Subcutaneous abdominal adipose tissue (tissue), 5 donors: Measurements from ENCODE around the gene LRRC4C.

Experiments
- H3K27ac ChIP-seq: one replicate; pipeline ENCODE4 v1.7.0; 2013; ENCODE audit warnings: low read depth, mild to moderate bottlenecking, inconsistent platforms, low read length, moderate library complexity
- H3K27me3 ChIP-seq, 5 donors: one replicate each; pipeline ENCODE4 v1.7.0; 2013; ENCODE audit warnings: low read length in 5 of 5, inconsistent platforms in 1 of 5; ENCODE audit not compliant: control insufficient read depth in 5 of 5, insufficient read depth in 4 of 5
- H3K36me3 ChIP-seq, 5 donors: one replicate each; pipeline ENCODE4 v1.7.0; 2013; ENCODE audit warnings: low read length in 5 of 5; ENCODE audit not compliant: control insufficient read depth in 5 of 5, insufficient read depth in 5 of 5
- H3K4me1 ChIP-seq, 5 donors: one replicate each; pipeline ENCODE4 v1.7.0; 2013; ENCODE audit warnings: low read length in 5 of 5, mild to moderate bottlenecking in 3 of 5, moderate library complexity in 1 of 5; ENCODE audit not compliant: control insufficient read depth in 5 of 5, insufficient read depth in 5 of 5
- H3K4me3 ChIP-seq, 5 donors: one replicate each; pipeline ENCODE4 v1.7.0; 2013; ENCODE audit warnings: low read length in 5 of 5, low read depth in 1 of 5
- H3K9ac ChIP-seq, 5 donors: one replicate each; pipeline ENCODE4 v1.7.0; 2013; ENCODE audit warnings: low read length in 5 of 5, mild to moderate bottlenecking in 4 of 5, moderate library complexity in 3 of 5
- H3K9me3 ChIP-seq, 5 donors: one replicate each; pipeline ENCODE4 v1.7.0; 2013; ENCODE audit warnings: low read length in 5 of 5; ENCODE audit not compliant: control insufficient read depth in 5 of 5
- donor health status: healthy.
- donor health status: healthy.
- donor health status: healthy.
- donor health status: healthy.
- donor health status: healthy.

Gene LRRC4C

DNA sequence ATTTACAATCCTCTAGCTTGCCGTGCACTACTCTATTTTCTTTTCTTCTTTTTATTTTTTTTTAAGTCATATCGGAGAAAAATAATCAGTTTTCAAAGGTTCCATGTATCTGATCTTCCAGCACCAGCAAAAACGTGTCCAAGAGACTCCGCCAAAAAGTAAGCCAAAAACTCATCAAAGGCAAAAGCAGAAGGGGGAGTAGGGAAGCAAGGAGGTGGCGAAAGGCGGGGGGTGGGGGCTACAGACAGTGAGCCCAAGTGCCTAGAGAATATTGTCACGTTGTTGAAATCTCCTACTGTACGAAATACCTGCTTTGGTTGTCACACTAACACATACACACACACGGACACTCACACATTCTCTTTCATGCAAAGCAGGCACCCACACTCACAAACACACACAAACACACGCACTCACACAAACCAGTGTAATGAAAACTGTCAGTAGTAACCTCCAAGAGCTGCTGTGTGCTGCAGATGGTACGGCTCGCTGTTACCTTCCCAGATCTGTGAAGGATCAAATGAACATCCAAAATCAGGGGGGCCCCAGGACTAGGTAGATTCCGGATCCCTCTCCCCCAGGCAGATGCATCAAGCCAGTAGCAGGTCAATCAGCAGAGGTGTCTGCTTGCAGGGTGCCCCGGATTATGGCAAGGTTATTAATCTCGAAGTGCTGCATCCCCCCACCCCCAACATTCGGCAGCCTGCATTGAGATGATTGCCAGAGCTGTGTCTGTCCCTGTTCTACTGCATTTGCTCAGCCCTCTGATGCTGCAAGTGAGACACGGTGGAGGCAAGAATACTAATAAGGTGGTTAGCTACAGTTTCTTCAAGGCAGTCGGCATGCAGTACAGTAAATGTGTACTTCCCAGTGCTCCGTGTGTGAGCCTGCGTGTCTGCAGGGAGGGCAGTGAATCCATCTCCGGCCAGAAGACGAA lies at the start of gene LRRC4C:
Gene LRRC4C, minus strand, starts transcription at position 188 of the 937 bp plus-strand sequence.
- H3K9ac ChIP-seq, result no peak within 1 kb of the TSS
- no peaks in the 10 kb centered on the region for H3K9me3 ChIP-seq
- no peaks in the 10 kb centered on the region for H3K36me3 ChIP-seq
- peaks cover 0 to 22% (median 12%) of the 10 kb centered on the region in 5 donors for H3K27me3 ChIP-seq
- peak within 1 kb of the TSS in 2 of 5 donors; percentile 17 to 45 for H3K4me3 ChIP-seq
- peaks cover 0 to 8% (median 5%) of the 10 kb centered on the region in 5 donors for H3K4me1 ChIP-seq
- H3K27ac ChIP-seq, result no peak within 1 kb of the TSS

DNA sequence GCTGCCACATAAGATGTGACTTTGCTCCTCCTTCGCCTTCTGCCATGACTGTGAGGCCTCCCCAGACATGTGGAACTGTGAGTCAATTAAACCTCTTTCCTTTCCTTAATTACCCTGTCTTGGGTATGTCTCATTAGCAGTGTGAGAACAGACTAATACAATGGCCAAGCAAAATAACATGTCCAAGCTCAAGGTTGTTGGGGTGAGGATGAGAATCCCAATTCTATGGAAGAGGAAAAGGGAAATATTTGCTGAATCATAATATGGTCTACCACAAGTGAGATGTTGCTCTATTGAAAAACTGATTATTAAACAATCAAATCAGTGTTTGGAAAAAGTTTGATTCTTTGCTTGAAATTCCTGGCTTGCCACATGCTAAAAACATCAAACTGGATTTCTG lies 48.7 kb upstream of the LRRC4C start:
- Histone ChIP-seq H3K27ac (no peak overlapping the region), H3K9ac (no peak overlapping the region), H3K36me3 (no peaks in the 10 kb centered on the region), H3K9me3 (no peaks in the 10 kb centered on the region), H3K4me3 (no peak overlapping the region), H3K27me3 (no peaks in the 10 kb centered on the region), H3K4me1 (no peaks in the 10 kb centered on the region)

DNA sequence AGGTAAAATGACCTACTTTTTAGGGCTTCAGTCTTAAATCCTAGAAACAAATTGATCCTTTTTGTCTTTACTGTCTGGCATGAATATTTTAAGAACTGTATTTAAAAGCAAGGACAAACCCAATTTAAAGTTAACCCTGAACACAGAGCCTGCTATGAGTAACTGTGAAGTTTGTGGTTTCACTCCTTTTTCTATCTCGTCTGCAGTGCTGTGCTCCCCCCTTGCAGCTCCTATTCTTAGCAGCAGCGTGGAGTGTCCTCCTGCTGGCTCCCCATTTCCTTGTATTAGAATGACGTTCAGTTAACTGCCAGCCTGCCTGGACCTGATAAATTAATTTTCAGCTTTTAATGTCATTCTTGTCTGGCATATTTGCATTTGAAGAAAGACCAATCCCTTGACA lies 40.0 kb upstream of the LRRC4C start:
- H3K27me3 ChIP-seq, result no peaks in the 10 kb centered on the region
- H3K9me3 ChIP-seq, result no peaks in the 10 kb centered on the region
- H3K4me1 ChIP-seq, result no peaks in the 10 kb centered on the region

DNA sequence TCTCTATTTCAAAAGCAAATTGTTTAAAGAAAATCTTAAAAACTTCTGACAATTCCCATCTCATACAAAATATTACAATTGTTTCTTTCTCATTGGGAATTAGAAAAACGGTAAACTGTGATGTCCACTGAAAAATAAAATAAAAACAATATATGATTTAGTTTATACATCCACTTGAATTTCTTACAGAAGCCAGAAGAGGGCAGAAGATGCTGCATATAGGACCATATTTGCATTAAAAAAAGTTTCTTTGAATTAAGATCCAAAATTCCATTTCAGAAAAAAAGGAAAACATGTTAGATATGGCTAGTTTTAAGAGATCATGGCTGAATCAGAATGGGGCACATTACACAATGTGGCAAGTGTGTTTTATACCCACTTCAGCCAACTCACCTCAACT lies 39.3 kb upstream of the LRRC4C start:
- no peaks in the 10 kb centered on the region for H3K4me1 ChIP-seq

More for the DNA sequence above, 40.0 kb upstream of the LRRC4C start:
- no peak overlapping the region for H3K27ac ChIP-seq
- no peaks in the 10 kb centered on the region for H3K36me3 ChIP-seq
- no peak overlapping the region for H3K4me3 ChIP-seq
- no peak overlapping the region for H3K9ac ChIP-seq

DNA sequence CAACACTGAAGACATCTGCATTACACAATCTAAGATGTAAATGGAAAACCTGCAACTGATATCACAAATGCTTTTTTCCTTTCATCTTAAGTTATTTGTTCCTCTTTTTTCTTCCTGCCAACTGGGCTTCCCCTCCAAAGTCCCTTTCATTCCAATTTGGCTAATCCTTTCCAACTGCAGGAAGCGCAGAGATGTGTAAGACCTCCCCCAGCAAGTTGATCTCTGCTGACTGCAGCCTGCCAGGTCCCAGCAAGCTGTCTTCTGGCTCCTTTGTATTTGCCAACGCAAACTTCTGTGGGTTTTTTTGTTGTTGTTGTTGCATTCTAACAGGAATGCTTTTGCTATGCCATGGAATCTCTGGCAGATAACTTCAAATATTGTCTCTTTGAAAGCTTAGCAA lies 38.5 kb upstream of the LRRC4C start:
- Histone ChIP-seq H3K9ac (no peak overlapping the region), H3K27me3 (no peaks in the 10 kb centered on the region), H3K36me3 (no peaks in the 10 kb centered on the region), H3K9me3 (no peaks in the 10 kb centered on the region), H3K4me3 (no peak overlapping the region), H3K27ac (no peak overlapping the region), H3K4me1 (no peaks in the 10 kb centered on the region)

More for the DNA sequence above, 39.3 kb upstream of the LRRC4C start:
- H3K4me3 ChIP-seq, result no peak overlapping the region
- H3K36me3 ChIP-seq, result no peaks in the 10 kb centered on the region
- no peaks in the 10 kb centered on the region for H3K27me3 ChIP-seq
- no peak overlapping the region for H3K27ac ChIP-seq
- no peaks in the 10 kb centered on the region for H3K9me3 ChIP-seq
- H3K9ac ChIP-seq, result no peak overlapping the region

DNA sequence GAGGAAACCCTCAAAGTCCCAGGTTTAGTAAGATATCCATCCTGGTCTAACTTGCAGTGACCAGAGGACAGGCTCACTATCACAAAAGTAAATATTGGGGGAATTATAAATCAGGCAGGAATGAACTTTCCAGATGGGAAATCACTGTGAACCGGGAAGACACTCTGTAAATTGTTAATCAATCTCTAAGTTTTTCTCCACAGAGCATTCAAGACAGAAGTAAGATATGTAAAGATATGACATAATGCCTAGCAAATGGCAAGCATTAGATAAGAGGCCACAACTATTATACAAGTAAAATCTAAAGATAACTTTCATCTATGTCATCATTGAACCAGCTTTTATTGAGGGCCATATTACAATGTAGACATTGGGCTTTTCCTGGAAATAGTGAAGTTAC lies 35.3 kb upstream of the LRRC4C start:
- Histone ChIP-seq H3K27ac (no peak overlapping the region), H3K36me3 (no peaks in the 10 kb centered on the region), H3K4me1 (no peaks in the 10 kb centered on the region), H3K4me3 (no peak overlapping the region), H3K9ac (no peak overlapping the region), H3K27me3 (no peaks in the 10 kb centered on the region), H3K9me3 (no peaks in the 10 kb centered on the region)

DNA sequence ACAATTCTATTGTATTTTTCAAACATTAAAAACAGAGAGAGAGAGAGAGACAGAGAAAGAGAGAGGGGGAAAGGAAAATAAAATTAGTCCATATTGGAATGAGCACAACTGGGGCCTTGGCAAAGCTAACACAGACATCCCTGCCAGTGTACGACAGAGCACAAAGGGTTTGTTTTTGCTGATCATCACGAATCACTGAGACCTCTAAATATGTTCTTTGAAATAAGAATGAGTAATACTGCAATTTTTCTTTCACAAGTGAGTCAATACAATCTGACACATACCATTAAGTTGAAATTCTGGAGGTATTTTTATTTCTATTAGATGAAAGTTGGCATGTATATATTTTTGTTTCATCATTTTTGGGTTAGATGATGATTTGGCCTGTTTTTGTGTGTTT lies 27.0 kb upstream of the LRRC4C start:
- Histone ChIP-seq H3K36me3 (no peaks in the 10 kb centered on the region), H3K4me1 (no peaks in the 10 kb centered on the region), H3K27me3 (no peaks in the 10 kb centered on the region), H3K9me3 (no peaks in the 10 kb centered on the region), H3K4me3 (no peak overlapping the region), H3K9ac (no peak overlapping the region), H3K27ac (no peak overlapping the region)

DNA sequence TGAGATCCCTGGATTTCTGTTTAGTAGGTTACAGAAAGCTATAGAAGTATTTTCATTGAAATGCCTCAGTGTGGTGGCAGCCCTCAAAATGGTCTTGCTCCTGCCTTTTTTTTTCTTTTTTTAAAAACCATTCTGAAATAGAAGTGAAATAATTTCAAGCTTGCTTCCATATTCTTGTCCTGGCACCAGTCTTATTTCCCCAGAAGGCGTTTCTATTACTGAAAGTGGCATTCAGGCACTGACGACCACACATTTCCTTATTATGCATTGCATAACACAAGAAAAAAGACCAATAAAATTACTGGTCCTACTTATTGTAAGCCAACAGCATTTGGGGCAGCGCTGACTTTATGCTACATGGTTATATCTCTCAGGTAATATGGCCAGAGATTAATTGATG lies 24.5 kb upstream of the LRRC4C start:
- no peak overlapping the region for H3K4me3 ChIP-seq
- H3K27ac ChIP-seq, result no peak overlapping the region
- no peaks in the 10 kb centered on the region for H3K4me1 ChIP-seq
- no peaks in the 10 kb centered on the region for H3K27me3 ChIP-seq
- H3K9ac ChIP-seq, result no peak overlapping the region
- H3K36me3 ChIP-seq, result no peaks in the 10 kb centered on the region
- peaks cover 0 to 8% (median 2%) of the 10 kb centered on the region in 5 donors for H3K9me3 ChIP-seq

DNA sequence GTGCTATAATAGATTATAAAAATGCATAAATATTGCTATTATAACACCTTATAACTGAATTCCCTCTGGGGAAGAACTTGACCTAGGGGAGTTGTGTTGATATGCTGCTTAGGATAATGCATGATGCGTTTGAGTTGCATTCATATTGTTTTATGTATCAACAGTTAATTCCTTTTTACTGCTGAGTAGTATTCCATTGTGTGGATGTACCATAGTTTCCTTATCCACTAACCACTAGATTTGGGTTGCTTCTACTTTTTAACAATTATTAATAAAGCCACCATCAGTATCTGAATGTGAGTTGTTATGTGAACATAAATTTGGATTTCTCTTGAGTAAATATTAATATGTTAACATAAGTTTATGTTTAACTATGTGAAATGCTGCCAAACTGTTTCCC lies 19.7 kb upstream of the LRRC4C start:
- Histone ChIP-seq H3K9ac (no peak overlapping the region), H3K4me1 (no peaks in the 10 kb centered on the region), H3K27ac (no peak overlapping the region), H3K36me3 (no peaks in the 10 kb centered on the region), H3K4me3 (no peak overlapping the region), H3K9me3 (peaks cover 0 to 14% (median 2%) of the 10 kb centered on the region in 5 donors), H3K27me3 (no peaks in the 10 kb centered on the region)

DNA sequence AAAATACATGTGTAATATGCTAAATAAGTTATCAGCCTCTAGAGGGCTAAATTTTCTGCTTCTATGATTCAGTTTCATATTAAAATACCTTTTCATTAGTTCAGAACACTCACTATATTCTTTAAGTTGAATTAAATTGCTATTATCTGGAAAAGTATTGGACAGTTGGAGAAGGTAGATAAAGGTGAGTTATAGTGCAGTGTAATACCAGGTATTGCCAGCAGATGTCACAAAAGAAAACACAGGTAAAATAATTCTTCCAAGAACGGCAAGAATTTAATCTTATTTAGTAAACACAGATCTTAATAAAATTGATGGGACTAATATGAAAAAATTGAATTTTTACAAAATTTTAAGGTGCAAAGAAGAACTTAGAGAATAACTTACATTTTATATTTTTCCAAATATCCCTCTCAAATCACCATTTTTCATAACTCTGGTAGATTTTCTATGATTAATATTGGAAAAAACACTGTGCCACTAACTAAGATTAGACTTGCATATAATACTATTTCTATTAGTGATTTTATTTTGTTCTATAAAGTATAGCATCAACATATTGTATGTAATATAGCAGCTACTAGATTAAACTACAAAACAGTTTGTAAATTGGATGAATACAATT lies 1.7 kb upstream of the LRRC4C start:
- H3K36me3 ChIP-seq, result no peaks in the 10 kb centered on the region
- H3K27ac ChIP-seq, result no peak overlapping the region
- no peak overlapping the region for H3K9ac ChIP-seq
- H3K27me3 ChIP-seq, result peaks cover 0 to 22% (median 12%) of the 10 kb centered on the region in 5 donors
- H3K4me3 ChIP-seq, result no peak overlapping the region
- no peaks in the 10 kb centered on the region for H3K9me3 ChIP-seq
- peaks cover 0 to 8% (median 5%) of the 10 kb centered on the region in 5 donors for H3K4me1 ChIP-seq
